Hindlimb muscle (tissue), 1 donor: ENCODE data around the gene MYO1E. TPM values are rescaled to one million over a fixed set of nuclear protein-coding genes. Genes with fewer than 3 reads are reported as not detected.
"Not testable (repeated sequence)": the region's sequence is repeated elsewhere in the genome, so short reads cannot be mapped to it uniquely, and the experiment has no call there.

Experiments
- DNase-seq: peaks from one replicate; pipeline ENCODE4 v3.0.0-alpha.2; 2013
- polyA plus RNA-seq: library from polyadenylated mRNA; unstranded; fragments of 120-200 nt; gene quantifications from one replicate; pipeline ENCODE4 v1.2.1, GENCODE V29; 2013; ENCODE audit not compliant: insufficient read length

MYO1E gene
- polyA plus RNA-seq, 1 donor, result 48.2 TPM

- not testable (repeated sequence) for DNase-seq
Observed at GRCh38 chr15:59127255-59127654, 245.4 kb downstream of the MYO1E start.

- not testable (repeated sequence) for DNase-seq
Observed at GRCh38 chr15:59125683-59126082, 247.0 kb downstream of the MYO1E start.

GRCh38 chr15:59124261-59124660 lies 248.4 kb downstream of the MYO1E start:
- DNase-seq, result no peak

GRCh38 chr15:59120937-59121336 lies 251.7 kb downstream of the MYO1E start:
- no peak for DNase-seq

- no peak for DNase-seq
Observed at GRCh38 chr15:59119625-59120024, 253.0 kb downstream of the MYO1E start.

- no peak for DNase-seq
Observed at GRCh38 chr15:59116771-59117170, 255.9 kb downstream of the MYO1E start.

GRCh38 chr15:59116141-59116540 lies 256.5 kb downstream of the MYO1E start:
- DNase-seq, result no peak

- DNase-seq, result no peak
Observed at GRCh38 chr15:59115047-59115446, 257.6 kb downstream of the MYO1E start.

GRCh38 chr15:59111251-59111650 lies 261.4 kb downstream of the MYO1E start:
- DNase-seq, result no peak

- peak; percentile 22 for DNase-seq
Observed at GRCh38 chr15:59105854-59106253, 266.8 kb downstream of the MYO1E start.

- DNase-seq, result peak; percentile 93
Observed at GRCh38 chr15:59104912-59105732, 267.5 kb downstream of the MYO1E start, which contains the start of gene CCNB2. TSS of gene CCNB2 (plus strand) at chr15:59105146. CDS start at chr15:59105269, 123 bp downstream.

GRCh38 chr15:59104602-59104911 lies 268.1 kb downstream of the MYO1E start:
- no peak for DNase-seq

- DNase-seq, result no peak
Observed at GRCh38 chr15:59099162-59099685, 273.4 kb downstream of the MYO1E start.

GRCh38 chr15:59096429-59096828 lies 276.2 kb downstream of the MYO1E start:
- no peak for DNase-seq

- no peak for DNase-seq
Observed at GRCh38 chr15:59094077-59094476, 278.6 kb downstream of the MYO1E start.

- DNase-seq, result no peak
Observed at GRCh38 chr15:59087731-59088130, 284.9 kb downstream of the MYO1E start.

Other genes with a start within 250 kb of the MYO1E start
- 0.12 TPM for gene LDHAL6B, start 166.0 kb downstream of the MYO1E start, polyA plus RNA-seq
- gene FAM81A, start 65.3 kb upstream of the MYO1E start, polyA plus RNA-seq, result 0.49 TPM
- gene GCNT3, start 238.9 kb upstream of the MYO1E start, polyA plus RNA-seq, result 0.19 TPM